RWPE1 (cell line): ENCODE data around the gene TMED1.

Experiments used
- CTCF ChIA-PET: fragments of 350-600 bp; sonication (Branson Sonifier 250); formaldehyde crosslinking; extraction: SDS; loops from one replicate; lab custom pipeline; 2021; lab: Yijun Ruan, JAX
- POLR2A ChIA-PET: fragments of 400-600 bp; formaldehyde crosslinking; extraction: SDS; loops from one replicate; lab custom pipeline; 2020; ENCODE audit warnings: antibody characterized with exemption; ENCODE audit not compliant: low non-redundant PET; lab: Yijun Ruan, JAX
- DNase-seq: peaks from one replicate; pipeline ENCODE4 v3.0.0; 2012; ENCODE audit warnings: low spot score
- H3K27ac ChIP-seq: fragments of 450-650 bp; 2 replicates; pipeline ENCODE4 v1.5.1; 2017
- CTCF ChIP-seq: fragments of 450-650 bp; conservative IDR thresholded peaks from 2 replicates; pipeline ENCODE4 v1.5.1; 2017; ENCODE audit warnings: low read depth, mild to moderate bottlenecking

The TMED1 gene

GRCh38 chr19:10805758-10806247 lies 30.2 kb downstream of the TMED1 start:
- ChIA-PET CTCF (no interaction called here), POLR2A (interaction anchor here (0.6 kb wide), 1 partner anchor 11 kb away, joined by 3 read pairs; no protein-coding TSS in a partner anchor)
- no peak for TF ChIP-seq CTCF
- no peak for DNase-seq
- peak overlapping the region; percentile 3; the same call in 1 of the 2 replicates for H3K27ac ChIP-seq

- ChIA-PET CTCF (no interaction called here), POLR2A (no interaction called here)
- peak overlapping the region; percentile 3; the same call in 1 of the 2 replicates for H3K27ac ChIP-seq
- TF ChIP-seq CTCF = no peak
- no peak for DNase-seq
Measured at GRCh38 chr19:10805065-10805757, 30.8 kb downstream of the TMED1 start.

- no peak for DNase-seq
- POLR2A ChIA-PET = no interaction called here
- no peak for TF ChIP-seq CTCF
- H3K27ac ChIP-seq = no peak overlapping the region
- CTCF ChIA-PET = interaction anchor here (0.6 kb wide), 1 partner anchor 94 kb away, joined by 6 read pairs; no protein-coding TSS in a partner anchor
Measured at GRCh38 chr19:10803252-10803651, 32.8 kb downstream of the TMED1 start.

GRCh38 chr19:10802479-10802878 lies 33.5 kb downstream of the TMED1 start:
- ChIA-PET POLR2A (no interaction called here), CTCF (no interaction called here)
- no peak for DNase-seq
- no peak overlapping the region for H3K27ac ChIP-seq
- no peak for TF ChIP-seq CTCF

- no peak for TF ChIP-seq CTCF
- ChIA-PET POLR2A (no interaction called here), CTCF (no interaction called here)
- no peak overlapping the region for H3K27ac ChIP-seq
- DNase-seq = no peak
Measured at GRCh38 chr19:10800488-10800887, 35.5 kb downstream of the TMED1 start.

- no peak for TF ChIP-seq CTCF
- peak overlapping the region; percentile 3; the same call in 1 of the 2 replicates for H3K27ac ChIP-seq
- ChIA-PET CTCF (interaction anchor here (0.6 kb wide), 1 partner anchor 373 kb away, joined by 3 read pairs; no protein-coding TSS in a partner anchor), POLR2A (no interaction called here)
- DNase-seq = no peak
Measured at GRCh38 chr19:10797541-10798256, 38.3 kb downstream of the TMED1 start.
